ENCODE measurements around the gene RMDN3.

DNA sequence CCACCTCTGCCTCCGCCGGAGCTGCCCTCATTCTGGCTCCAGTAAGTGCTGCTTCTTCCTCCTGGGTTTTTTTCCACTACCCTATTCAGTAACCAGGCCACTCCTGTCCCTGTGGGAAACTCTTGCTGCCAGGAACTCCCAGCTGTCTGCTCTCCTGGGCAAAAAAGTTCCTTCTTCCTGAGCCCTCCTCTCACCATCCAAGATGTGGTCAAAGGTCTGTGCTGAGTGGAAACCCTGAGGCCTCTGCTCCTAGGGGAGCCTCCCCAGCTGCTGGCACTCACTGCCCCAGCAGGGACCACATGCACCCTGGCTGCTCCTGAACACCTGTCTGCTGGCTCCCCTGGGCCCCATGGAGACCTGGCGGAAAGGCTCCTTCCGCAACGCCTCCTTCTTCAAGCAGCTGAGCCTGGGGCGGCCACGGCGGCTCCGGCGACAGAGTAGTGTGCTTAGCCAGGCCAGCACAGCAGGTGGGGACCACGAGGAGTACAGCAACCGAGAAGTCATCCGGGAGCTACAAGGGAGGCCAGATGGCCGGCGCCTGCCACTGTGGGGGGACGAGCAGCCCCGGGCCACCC, 15.2 kb upstream of the RMDN3 start:
- TF ChIP-seq POLR2A (IDR thresholded peaks at IDR 0.05; ENCODE audit: low read length) = no peak
- TF ChIP-seq GATA1 (IDR thresholded peaks at IDR 0.05; ENCODE audit: low read depth, low read length) = no peak

Data from erythroblast (primary cell).